Lung (tissue), 12 donors: ENCODE data around the gene INF2. TPM values are rescaled to one million over a fixed set of nuclear protein-coding genes. Genes with fewer than 3 reads are reported as not detected.

ENCODE experiments used
- ATAC-seq: fragments of 200-7000 bp; cut with Tn5 transposase; one replicate; pipeline ENCODE4 v1.9.1; 2020; ENCODE audit warnings: moderate number of reproducible peaks; ENCODE audit not compliant: insufficient read depth, low FRiP score
- DNase-seq, 3 donors: peaks; one replicate each; pipeline ENCODE4 v3.0.0-alpha.2; 2013 to 2017
- H3K27ac ChIP-seq, 2 donors: one replicate each; pipeline ENCODE4 v1.5.1; 2013; ENCODE audit warnings: mild to moderate bottlenecking in 2 of 2, moderate library complexity in 2 of 2, control low read depth in 1 of 2, inconsistent platforms in 1 of 2, low read depth in 1 of 2, low read length in 1 of 2
- H3K27me3 ChIP-seq, 3 donors: one replicate each; pipeline ENCODE4 v1.5.1; 2013; ENCODE audit warnings: low read length in 2 of 3; ENCODE audit not compliant: control insufficient read depth in 3 of 3, insufficient read depth in 3 of 3
- H3K36me3 ChIP-seq, 4 donors: one replicate each; pipeline ENCODE4 v1.5.1; 2013; ENCODE audit warnings: low read length in 4 of 4, mild to moderate bottlenecking in 1 of 4, moderate library complexity in 1 of 4; ENCODE audit not compliant: control insufficient read depth in 4 of 4, insufficient read depth in 4 of 4
- H3K4me1 ChIP-seq, 5 donors: one replicate each; pipeline ENCODE4 v1.5.1; 2013; ENCODE audit warnings: low read length in 5 of 5, mild to moderate bottlenecking in 2 of 5, moderate library complexity in 1 of 5; ENCODE audit not compliant: control insufficient read depth in 5 of 5, insufficient read depth in 5 of 5
- H3K4me3 ChIP-seq: one replicate; pipeline ENCODE4 v1.5.1; 2013; ENCODE audit warnings: mild to moderate bottlenecking, control low read depth, moderate library complexity
- H3K9ac ChIP-seq, 2 donors: one replicate each; pipeline ENCODE4 v1.5.1; 2013; ENCODE audit warnings: low read length in 2 of 2, control low read depth in 1 of 2; ENCODE audit not compliant: insufficient read depth in 1 of 2
- H3K9me3 ChIP-seq, 4 donors: one replicate each; pipeline ENCODE4 v1.5.1; 2013; ENCODE audit warnings: low read length in 3 of 4, mild to moderate bottlenecking in 1 of 4, moderate library complexity in 1 of 4; ENCODE audit not compliant: control insufficient read depth in 4 of 4, insufficient read depth in 3 of 4
- WGBS, 2 donors: extraction: QIAGEN DNeasy Blood & Tissue Kit; methylation state at CpG; one replicate each; pipeline ENCODE4 v1.1.7; 2013; 5-methylcytosine and 5-hydroxymethylcytosine counted together
- polyA plus RNA-seq, 2 donors: library from polyadenylated mRNA; stranded (reverse); fragments of 200-250 nt; gene quantifications; one replicate each; pipeline ENCODE4 v1.2.1, GENCODE V29; 2013
- total RNA-seq, 2 donors: library from RNA; depleted of rRNA in 1 of 2; stranded (reverse); fragments of >200 nt in 1 of 2; gene quantifications; one replicate each; pipeline ENCODE4 v1.2.1, GENCODE V29; 2014 to 2021
- TF ChIP-seq, protein P1 (sequence below): IDR thresholded peaks from 2 replicates; pipeline ENCODE4 v1.5.1; 2012; ENCODE audit warnings: mild to moderate bottlenecking; ENCODE audit errors: control extremely low read depth, extremely low read depth
- donor health status: control.
- donor health status: control.
- donor health status: Bipolar disorder and iron deficiency.
- donor health status: healthy.
- donor health status: DM: yes; HTN: yes; CAD: no.

INF2 gene
- total and polyA plus RNA-seq, 4 donors: 46.1 to 119 (median 78.4) TPM

DNA sequence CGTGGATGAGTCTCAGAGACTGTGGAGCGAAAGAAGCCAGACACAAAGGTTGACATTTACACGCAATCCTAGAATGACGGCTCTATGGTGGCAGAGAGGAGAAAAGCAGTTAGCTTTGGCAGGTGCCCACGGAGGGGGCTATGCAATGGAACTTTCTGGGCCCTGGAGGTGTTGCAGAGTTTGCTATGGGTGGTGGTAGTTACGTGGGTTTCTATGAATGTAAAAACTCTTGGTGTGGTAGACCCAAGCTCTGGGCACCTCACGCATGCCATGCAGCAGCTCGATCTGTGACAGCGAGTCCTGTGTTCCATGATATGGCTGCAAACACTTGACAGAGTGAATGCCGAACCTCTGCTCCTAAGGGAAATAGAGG, 5.0 kb upstream of the INF2 start:
- Histone ChIP-seq H3K36me3 (no peaks in the 10 kb centered on the region), H3K9ac (no peak overlapping the region), H3K4me3 (no peak overlapping the region), H3K4me1 (peaks cover 7 to 51% (median 38%) of the 10 kb centered on the region in 5 donors), H3K27ac (no peak overlapping the region), H3K9me3 (no peaks in the 10 kb centered on the region), H3K27me3 (no peaks in the 10 kb centered on the region)
- TF ChIP-seq, protein P1, sequence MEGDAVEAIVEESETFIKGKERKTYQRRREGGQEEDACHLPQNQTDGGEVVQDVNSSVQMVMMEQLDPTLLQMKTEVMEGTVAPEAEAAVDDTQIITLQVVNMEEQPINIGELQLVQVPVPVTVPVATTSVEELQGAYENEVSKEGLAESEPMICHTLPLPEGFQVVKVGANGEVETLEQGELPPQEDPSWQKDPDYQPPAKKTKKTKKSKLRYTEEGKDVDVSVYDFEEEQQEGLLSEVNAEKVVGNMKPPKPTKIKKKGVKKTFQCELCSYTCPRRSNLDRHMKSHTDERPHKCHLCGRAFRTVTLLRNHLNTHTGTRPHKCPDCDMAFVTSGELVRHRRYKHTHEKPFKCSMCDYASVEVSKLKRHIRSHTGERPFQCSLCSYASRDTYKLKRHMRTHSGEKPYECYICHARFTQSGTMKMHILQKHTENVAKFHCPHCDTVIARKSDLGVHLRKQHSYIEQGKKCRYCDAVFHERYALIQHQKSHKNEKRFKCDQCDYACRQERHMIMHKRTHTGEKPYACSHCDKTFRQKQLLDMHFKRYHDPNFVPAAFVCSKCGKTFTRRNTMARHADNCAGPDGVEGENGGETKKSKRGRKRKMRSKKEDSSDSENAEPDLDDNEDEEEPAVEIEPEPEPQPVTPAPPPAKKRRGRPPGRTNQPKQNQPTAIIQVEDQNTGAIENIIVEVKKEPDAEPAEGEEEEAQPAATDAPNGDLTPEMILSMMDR: no peak
- DNase-seq: no peak
- no peak for ATAC-seq
- 93 to 96% methylated on average over 10 of the region's 10 CpGs for WGBS, 2 donors

DNA sequence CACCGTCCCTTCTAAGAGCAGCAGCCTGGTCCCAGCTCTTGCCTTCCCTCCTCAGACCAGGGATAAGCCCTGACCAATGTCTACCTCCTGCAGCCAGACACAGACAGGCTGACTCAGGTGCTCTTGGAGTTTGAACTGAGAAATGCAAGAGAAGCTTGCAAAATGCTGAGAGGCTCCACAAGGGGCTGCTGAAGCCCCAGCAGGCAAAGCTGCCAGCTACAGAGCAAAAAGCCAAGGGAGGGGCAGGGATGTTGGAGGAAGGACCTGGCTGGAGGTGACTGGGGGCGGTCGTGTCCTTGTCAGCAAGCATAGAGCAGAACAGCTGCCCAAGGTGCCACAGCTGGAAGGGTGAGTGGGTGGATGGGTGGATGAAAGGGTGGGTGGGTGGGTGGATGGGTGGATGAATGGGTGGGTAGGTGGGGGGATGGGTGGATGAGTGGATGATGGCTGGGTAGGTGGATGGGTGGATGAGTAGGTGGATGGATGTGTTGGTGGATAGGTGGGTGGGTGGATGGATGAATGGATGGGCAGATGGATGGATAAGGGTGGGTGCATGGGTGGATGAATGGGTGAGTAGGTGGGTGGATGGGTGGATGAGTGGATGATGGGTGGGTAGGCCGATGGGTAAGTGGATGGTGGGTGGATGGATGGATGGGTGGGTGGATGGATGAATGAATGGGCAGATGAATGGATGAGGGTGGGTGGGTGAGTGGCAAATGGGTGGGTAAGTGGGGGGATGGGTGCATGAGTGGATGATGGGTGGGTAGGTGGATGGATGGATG, 4.0 kb upstream of the INF2 start:
- Histone ChIP-seq H3K27ac (no peak overlapping the region), H3K4me1 (peaks cover 7 to 51% (median 34%) of the 10 kb centered on the region in 5 donors), H3K9me3 (no peaks in the 10 kb centered on the region), H3K27me3 (no peaks in the 10 kb centered on the region), H3K36me3 (no peaks in the 10 kb centered on the region), H3K4me3 (no peak overlapping the region), H3K9ac (no peak overlapping the region)
- no peak for ATAC-seq
- DNase-seq: no peak
- TF ChIP-seq, protein P1: no peak
- 69 to 70% methylated on average over 4 of the region's 4 CpGs for WGBS, 2 donors

DNA sequence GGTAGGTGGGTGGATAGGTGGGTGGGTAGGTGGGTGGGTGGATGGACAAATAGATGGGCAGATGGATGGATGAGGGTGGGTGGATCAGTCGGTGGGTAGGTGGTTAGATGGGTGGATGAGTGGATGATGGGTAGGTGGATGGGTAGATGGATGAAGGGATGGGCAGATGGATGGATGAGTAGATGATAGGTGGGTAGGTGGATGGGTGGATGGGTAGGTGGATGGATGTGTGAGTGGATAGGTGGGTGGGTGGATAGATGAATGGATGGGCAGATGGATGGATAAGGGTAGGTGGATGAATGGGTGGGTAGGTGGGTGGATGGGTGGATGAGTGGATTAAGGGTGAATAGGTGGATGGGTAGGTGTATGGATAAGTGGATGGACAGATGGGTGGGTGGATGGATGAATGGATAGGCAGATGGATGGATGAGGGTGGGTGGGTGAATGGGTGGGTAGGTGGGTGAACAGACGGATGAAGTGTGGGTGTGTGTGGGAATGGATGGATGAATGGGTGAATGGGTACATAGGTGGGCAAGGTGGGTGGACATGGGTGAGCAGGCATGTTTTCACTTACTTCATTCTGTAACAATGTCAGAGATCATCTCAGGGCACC, 3.3 kb upstream of the INF2 start:
- 91 to 97% methylated on average over 2 of the region's 2 CpGs for WGBS, 2 donors
- ATAC-seq: no peak

More for the DNA sequence above, 3.3 kb upstream of the INF2 start:
- H3K27ac ChIP-seq: no peak overlapping the region
- H3K4me3 ChIP-seq: no peak overlapping the region
- no peak for DNase-seq
- TF ChIP-seq, protein P1: no peak
- no peaks in the 10 kb centered on the region for H3K9me3 ChIP-seq
- H3K27me3 ChIP-seq: no peaks in the 10 kb centered on the region
- peaks cover 0 to under 1% (median 0%) of the 10 kb centered on the region in 4 donors for H3K36me3 ChIP-seq
- H3K9ac ChIP-seq: no peak overlapping the region
- peaks cover 9 to 51% (median 28%) of the 10 kb centered on the region in 5 donors for H3K4me1 ChIP-seq
